ENCODE data around the gene CDH4. TPM values are rescaled to one million over a fixed set of nuclear protein-coding genes. Genes with fewer than 3 reads are reported as not detected.

CDH4 gene
- total RNA-seq, 1 experiment from 2014 or later = not detected

DNA sequence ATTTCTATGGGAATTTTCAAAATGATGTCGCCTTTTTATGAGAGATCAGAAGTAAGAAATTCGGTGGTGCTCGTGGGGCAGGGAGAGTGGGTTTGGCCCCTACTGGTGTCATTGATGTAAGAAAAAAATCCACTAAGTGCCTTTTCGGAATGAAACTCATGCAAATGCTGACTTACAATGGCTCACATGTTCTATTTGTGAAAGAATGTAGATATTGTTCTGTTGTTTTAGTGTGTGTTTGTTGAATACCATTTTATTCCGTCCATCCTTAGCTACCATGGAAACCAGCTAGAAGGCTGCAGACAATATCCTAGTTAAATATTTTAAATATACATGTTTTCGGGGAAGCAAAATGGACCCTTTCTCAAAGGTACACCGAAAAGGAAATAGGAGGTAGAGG lies 508.7 kb downstream of the CDH4 start:
- TF ChIP-seq CTCF (IDR thresholded peaks at IDR 0.05) (no peak), POLR2AphosphoS5 (IDR thresholded peaks at IDR 0.05; ENCODE audit: low read depth, low read length) (no peak), SIN3A (IDR thresholded peaks at IDR 0.05; ENCODE audit: borderline replicate concordance, insufficient read depth, low read depth, low read length) (no peak), TCF7L2 (IDR thresholded peaks at IDR 0.05; ENCODE audit: low read depth, low read length) (no peak)
- TF ChIP-seq, protein P1, sequence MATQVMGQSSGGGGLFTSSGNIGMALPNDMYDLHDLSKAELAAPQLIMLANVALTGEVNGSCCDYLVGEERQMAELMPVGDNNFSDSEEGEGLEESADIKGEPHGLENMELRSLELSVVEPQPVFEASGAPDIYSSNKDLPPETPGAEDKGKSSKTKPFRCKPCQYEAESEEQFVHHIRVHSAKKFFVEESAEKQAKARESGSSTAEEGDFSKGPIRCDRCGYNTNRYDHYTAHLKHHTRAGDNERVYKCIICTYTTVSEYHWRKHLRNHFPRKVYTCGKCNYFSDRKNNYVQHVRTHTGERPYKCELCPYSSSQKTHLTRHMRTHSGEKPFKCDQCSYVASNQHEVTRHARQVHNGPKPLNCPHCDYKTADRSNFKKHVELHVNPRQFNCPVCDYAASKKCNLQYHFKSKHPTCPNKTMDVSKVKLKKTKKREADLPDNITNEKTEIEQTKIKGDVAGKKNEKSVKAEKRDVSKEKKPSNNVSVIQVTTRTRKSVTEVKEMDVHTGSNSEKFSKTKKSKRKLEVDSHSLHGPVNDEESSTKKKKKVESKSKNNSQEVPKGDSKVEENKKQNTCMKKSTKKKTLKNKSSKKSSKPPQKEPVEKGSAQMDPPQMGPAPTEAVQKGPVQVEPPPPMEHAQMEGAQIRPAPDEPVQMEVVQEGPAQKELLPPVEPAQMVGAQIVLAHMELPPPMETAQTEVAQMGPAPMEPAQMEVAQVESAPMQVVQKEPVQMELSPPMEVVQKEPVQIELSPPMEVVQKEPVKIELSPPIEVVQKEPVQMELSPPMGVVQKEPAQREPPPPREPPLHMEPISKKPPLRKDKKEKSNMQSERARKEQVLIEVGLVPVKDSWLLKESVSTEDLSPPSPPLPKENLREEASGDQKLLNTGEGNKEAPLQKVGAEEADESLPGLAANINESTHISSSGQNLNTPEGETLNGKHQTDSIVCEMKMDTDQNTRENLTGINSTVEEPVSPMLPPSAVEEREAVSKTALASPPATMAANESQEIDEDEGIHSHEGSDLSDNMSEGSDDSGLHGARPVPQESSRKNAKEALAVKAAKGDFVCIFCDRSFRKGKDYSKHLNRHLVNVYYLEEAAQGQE (IDR thresholded peaks at IDR 0.05; ENCODE audit: insufficient read depth in 1 of 2, low read depth in 2 of 2, low read length in 1 of 2) = no peak
- BruUV-seq (replicated peaks) = no TSS peak
- H3K4me1 ChIP-seq (ENCODE audit: control insufficient read depth, insufficient read depth, low read length) = no peaks in the 10 kb centered on the region
- no peaks in the 10 kb centered on the region for H3K36me3 ChIP-seq (ENCODE audit: control insufficient read depth, insufficient read depth, low read length)
- H3K27ac ChIP-seq (ENCODE audit: low read length) = no peak overlapping the region
- intact Hi-C loops (cut with micrococcal nuclease; ENCODE audit: unreplicated experiment) = no loop called here
- peaks cover 16% of the 10 kb centered on the region for H3K27me3 ChIP-seq (ENCODE audit: control insufficient read depth, insufficient read depth, low read length)
- DNase-seq (ENCODE audit: low read depth, low spot score) = no peak
- POLR2A ChIA-PET = no interaction called here
- ATAC-seq = no peak
- H3K9me3 ChIP-seq (ENCODE audit: control insufficient read depth, insufficient read depth, low read depth, low read length) = no peaks in the 10 kb centered on the region
- H3K4me3 ChIP-seq (ENCODE audit: low read depth in 2 of 2, low read length in 2 of 2) = no peak overlapping the region
- CTCF ChIA-PET = no interaction called here
- in situ Hi-C loops (cut with HindIII; ENCODE audit: low pct_unique_long_range_greater_than_20kb, low sequenced_read_pairs) = no loop called here

- in situ Hi-C loops (cut with HindIII; ENCODE audit: low pct_unique_long_range_greater_than_20kb, low sequenced_read_pairs) = no loop called here
- TF ChIP-seq CTCF (IDR thresholded peaks at IDR 0.05) = no peak
- TF ChIP-seq TCF7L2 (IDR thresholded peaks at IDR 0.05; ENCODE audit: low read depth, low read length) = no peak
- no peak for TF ChIP-seq SIN3A (IDR thresholded peaks at IDR 0.05; ENCODE audit: borderline replicate concordance, insufficient read depth, low read depth, low read length)
- TF ChIP-seq POLR2AphosphoS5 (IDR thresholded peaks at IDR 0.05; ENCODE audit: low read depth, low read length) = no peak
- TF ChIP-seq, protein P1 (IDR thresholded peaks at IDR 0.05; ENCODE audit: insufficient read depth in 1 of 2, low read depth in 2 of 2, low read length in 1 of 2) = no peak
- Histone ChIP-seq H3K27ac (ENCODE audit: low read length) (no peak overlapping the region), H3K36me3 (ENCODE audit: control insufficient read depth, insufficient read depth, low read length) (no peaks in the 10 kb centered on the region), H3K9me3 (ENCODE audit: control insufficient read depth, insufficient read depth, low read depth, low read length) (no peaks in the 10 kb centered on the region), H3K4me1 (ENCODE audit: control insufficient read depth, insufficient read depth, low read length) (no peaks in the 10 kb centered on the region), H3K27me3 (ENCODE audit: control insufficient read depth, insufficient read depth, low read length) (peaks cover 16% of the 10 kb centered on the region), H3K4me3 (ENCODE audit: low read depth in 2 of 2, low read length in 2 of 2) (no peak overlapping the region)
- CTCF ChIA-PET = no interaction called here
- ATAC-seq (no peak), DNase-seq (ENCODE audit: low read depth, low spot score) (no peak)
- BruUV-seq (replicated peaks) = no TSS peak
- POLR2A ChIA-PET = no interaction called here
- intact Hi-C loops (cut with micrococcal nuclease; ENCODE audit: unreplicated experiment) = no loop called here
Measured at GRCh38 chr20:61761453-61762166, 509.5 kb downstream of the CDH4 start.
